MCF 10A (cell line): ENCODE measurements around the gene RNU7-1. TPM values are rescaled to one million over a fixed set of nuclear protein-coding genes. Genes with fewer than 3 reads are reported as not detected.
A peak's percentile ranks its signal among the peaks of the same experiment; 100 is the strongest.

Experiments
- BruUV-seq: library from RNA; stranded (reverse); fragments of 400-500 nt; replicated peaks from 2 replicates; lab custom pipeline; 2021; lab: Mats Ljungman, UMichigan
- CTCF ChIA-PET: fragments of 300-600 bp; sonication (Branson Sonifier 250); formaldehyde crosslinking; extraction: SDS; loops from one replicate; lab custom pipeline; 2021; ENCODE audit warnings: antibody characterized with exemption, inconsistent platforms; lab: Yijun Ruan, JAX
- POLR2A ChIA-PET: fragments of 300-600, 350-650 bp; sonication (Branson Sonifier 250); formaldehyde crosslinking; extraction: SDS; loops from one replicate; lab custom pipeline; 2020; ENCODE audit warnings: antibody characterized with exemption, inconsistent platforms; lab: Yijun Ruan, JAX
- DNase-seq: peaks from one replicate; pipeline ENCODE4 v3.0.0-alpha.2; 2018; ENCODE audit not compliant: unreplicated experiment
- H3K27ac Mint-ChIP-seq: one replicate; pipeline ENCODE4 v1.8.0; 2022; ENCODE audit warnings: mild to moderate bottlenecking, low read depth, mixed read lengths; ENCODE audit not compliant: unreplicated experiment
- H3K27me3 Mint-ChIP-seq: one replicate; pipeline ENCODE4 v1.8.0; 2022; ENCODE audit warnings: mixed read lengths; ENCODE audit not compliant: insufficient read depth, unreplicated experiment
- H3K36me3 Mint-ChIP-seq: one replicate; pipeline ENCODE4 v1.8.0; 2022; ENCODE audit warnings: mild to moderate bottlenecking, moderate library complexity, mixed read lengths; ENCODE audit not compliant: insufficient read depth, unreplicated experiment
- H3K4me1 Mint-ChIP-seq: one replicate; pipeline ENCODE4 v1.8.0; 2022; ENCODE audit warnings: mixed read lengths; ENCODE audit not compliant: insufficient read depth, unreplicated experiment
- H3K4me3 Mint-ChIP-seq: one replicate; pipeline ENCODE4 v1.8.0; 2022; ENCODE audit warnings: mild to moderate bottlenecking, moderate library complexity, mixed read lengths; ENCODE audit not compliant: unreplicated experiment
- H3K9me3 Mint-ChIP-seq: one replicate; pipeline ENCODE4 v1.8.0; 2022; ENCODE audit warnings: mixed read lengths; ENCODE audit not compliant: unreplicated experiment
- CTCF ChIP-seq: fragments of 200-600 bp; IDR thresholded peaks from one replicate; pipeline ENCODE4 v1.8.0; 2022; ENCODE audit warnings: antibody characterized with exemption, mild to moderate bottlenecking; ENCODE audit not compliant: unreplicated experiment
- intact Hi-C: fragments of 100-400 bp; cut with micrococcal nuclease; formaldehyde crosslinking; loops from 2 replicates; pipeline ENCODE4 v1.14.1; 2022
- total RNA-seq: library from RNA; stranded (reverse); gene quantifications from 2 replicates; pipeline ENCODE4 v1.2.3, GENCODE V29; 2022

Gene RNU7-1
- total RNA-seq, 1 experiment from 2014 or later, result not detected

- no peak for DNase-seq
- no peak overlapping the region for H3K27ac Mint-ChIP-seq
- peaks cover 64% of the 10 kb centered on the region for H3K36me3 Mint-ChIP-seq
- POLR2A ChIA-PET, result interaction anchor here (0.9 to 7.0 kb wide), 6 partner anchors 21 to 142 kb away, joined by 3 to 495 read pairs (median 28); partner anchors contain the start of genes ATN1, C12orf57, C1RL and LPCAT3
- peaks cover 59% of the 10 kb centered on the region for H3K4me1 Mint-ChIP-seq
- no TSS peak for BruUV-seq
- no peaks in the 10 kb centered on the region for H3K27me3 Mint-ChIP-seq
- CTCF ChIA-PET, result interaction anchor here (0.6 to 6.3 kb wide), 9 partner anchors 15 to 320 kb away, joined by 3 to 36 read pairs (median 4); partner anchors contain the start of genes C12orf57, C1RL, PTPN6 and RNU7-1
- H3K4me3 Mint-ChIP-seq, result no peak overlapping the region
- no peaks in the 10 kb centered on the region for H3K9me3 Mint-ChIP-seq
- intact Hi-C loops, result loop anchor here (1.0 to 2.0 kb wide), 3 partner anchors 21 to 77 kb away; partner anchors contain the start of gene C12orf57
- no peak for TF ChIP-seq CTCF
Measured at GRCh38 chr12:6965714-6966113, 22.1 kb downstream of the RNU7-1 start.

- H3K9me3 Mint-ChIP-seq, result no peaks in the 10 kb centered on the region
- peaks cover 53% of the 10 kb centered on the region for H3K4me1 Mint-ChIP-seq
- peaks cover 70% of the 10 kb centered on the region for H3K36me3 Mint-ChIP-seq
- H3K27me3 Mint-ChIP-seq, result no peaks in the 10 kb centered on the region
- POLR2A ChIA-PET, result interaction anchor here (0.6 to 7.0 kb wide), 7 partner anchors 21 to 131 kb away, joined by 3 to 495 read pairs (median 4); partner anchors contain the start of genes ATN1, C12orf57, CDCA3 and LPCAT3
- no peak overlapping the region for H3K4me3 Mint-ChIP-seq
- no peak overlapping the region for H3K27ac Mint-ChIP-seq
- intact Hi-C loops, result no loop called here
- TF ChIP-seq CTCF, result no peak
- DNase-seq, result no peak
- no TSS peak for BruUV-seq
- CTCF ChIA-PET, result interaction anchor here (0.5 to 6.3 kb wide), 11 partner anchors 21 to 925 kb away, joined by 3 to 36 read pairs (median 4); partner anchors contain the start of genes C12orf57, C1RL, C1S and RNU7-1
Measured at GRCh38 chr12:6966351-6966750, 22.7 kb downstream of the RNU7-1 start.

- H3K4me1 Mint-ChIP-seq, result peaks cover 52% of the 10 kb centered on the region
- DNase-seq, result no peak
- no peak overlapping the region for H3K4me3 Mint-ChIP-seq
- H3K27me3 Mint-ChIP-seq, result no peaks in the 10 kb centered on the region
- intact Hi-C loops, result no loop called here
- H3K9me3 Mint-ChIP-seq, result no peaks in the 10 kb centered on the region
- peaks cover 75% of the 10 kb centered on the region for H3K36me3 Mint-ChIP-seq
- ChIA-PET CTCF (interaction anchor here (0.6 to 2.8 kb wide), 15 partner anchors 20 to 145 kb away, joined by 3 to 21 read pairs (median 4); partner anchors contain the start of genes C12orf57, LPCAT3 and RNU7-1), POLR2A (interaction anchor here (0.6 to 4.5 kb wide), 5 partner anchors 8 to 274 kb away, joined by 3 to 78 read pairs (median 4); partner anchors contain the start of genes C12orf57, LPCAT3 and RNU7-1)
- H3K27ac Mint-ChIP-seq, result no peak overlapping the region
- no peak for TF ChIP-seq CTCF
- BruUV-seq, result no TSS peak
Measured at GRCh38 chr12:6967651-6968100, 24.1 kb downstream of the RNU7-1 start.

- BruUV-seq, result no TSS peak
- POLR2A ChIA-PET, result interaction anchor here (0.6 to 4.5 kb wide), 13 partner anchors 24 to 434 kb away, joined by 3 to 78 read pairs (median 3); partner anchors contain the start of genes C12orf57, GAPDH, LPCAT3 and RNU7-1
- no peak for TF ChIP-seq CTCF
- Mint-ChIP-seq H3K4me3 (peak overlapping the region; percentile 93), H3K9me3 (no peaks in the 10 kb centered on the region), H3K27me3 (no peaks in the 10 kb centered on the region), H3K4me1 (peaks cover 51% of the 10 kb centered on the region), H3K36me3 (peaks cover 78% of the 10 kb centered on the region), H3K27ac (peak overlapping the region; percentile 99)
- intact Hi-C loops, result no loop called here
- no peak for DNase-seq
- CTCF ChIA-PET, result interaction anchor here (0.5 to 2.8 kb wide), 20 partner anchors 21 to 526 kb away, joined by 3 to 21 read pairs (median 4); partner anchors contain the start of genes C12orf57, LPCAT3, MLF2 and RNU7-1
Measured at GRCh38 chr12:6968426-6968825, 24.8 kb downstream of the RNU7-1 start.
